Measurements from ENCODE around the gene MAP7D1. TPM values are rescaled to one million over a fixed set of nuclear protein-coding genes. Genes with fewer than 3 reads are reported as not detected.

Gene MAP7D1
- total RNA-seq, 2 donors from 2014 or later, result 353 to 356 TPM

DNA sequence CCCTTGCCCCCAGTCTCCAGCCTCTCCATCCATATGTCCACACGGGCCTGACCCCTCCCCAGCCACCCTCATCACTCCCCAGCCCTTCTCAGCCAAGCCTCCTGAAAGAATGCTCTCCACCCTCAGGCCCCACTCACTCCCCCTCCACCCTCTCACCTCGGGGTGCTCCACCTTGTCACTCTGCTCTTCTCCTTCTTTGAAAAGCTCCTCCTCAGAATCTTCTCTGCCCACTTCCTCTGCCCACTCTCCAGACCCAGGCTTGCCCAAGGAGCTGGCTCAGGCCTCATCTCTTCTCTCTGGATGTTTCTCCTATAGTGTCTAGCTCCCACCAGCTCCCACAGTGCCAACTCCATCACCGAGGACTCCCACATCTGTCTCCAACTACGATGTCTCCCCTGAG, 44.8 kb upstream of the MAP7D1 start:
- Histone ChIP-seq H3K4me1 (peaks cover 0 to 10% of the 10 kb centered on the region in 2 donors), H3K27me3 (no peaks in the 10 kb centered on the region), H3K4me3 (no peak overlapping the region), H3K9me3 (no peaks in the 10 kb centered on the region), H3K27ac (no peak overlapping the region), H3K36me3 (no peaks in the 10 kb centered on the region)
- TF ChIP-seq, protein P1, sequence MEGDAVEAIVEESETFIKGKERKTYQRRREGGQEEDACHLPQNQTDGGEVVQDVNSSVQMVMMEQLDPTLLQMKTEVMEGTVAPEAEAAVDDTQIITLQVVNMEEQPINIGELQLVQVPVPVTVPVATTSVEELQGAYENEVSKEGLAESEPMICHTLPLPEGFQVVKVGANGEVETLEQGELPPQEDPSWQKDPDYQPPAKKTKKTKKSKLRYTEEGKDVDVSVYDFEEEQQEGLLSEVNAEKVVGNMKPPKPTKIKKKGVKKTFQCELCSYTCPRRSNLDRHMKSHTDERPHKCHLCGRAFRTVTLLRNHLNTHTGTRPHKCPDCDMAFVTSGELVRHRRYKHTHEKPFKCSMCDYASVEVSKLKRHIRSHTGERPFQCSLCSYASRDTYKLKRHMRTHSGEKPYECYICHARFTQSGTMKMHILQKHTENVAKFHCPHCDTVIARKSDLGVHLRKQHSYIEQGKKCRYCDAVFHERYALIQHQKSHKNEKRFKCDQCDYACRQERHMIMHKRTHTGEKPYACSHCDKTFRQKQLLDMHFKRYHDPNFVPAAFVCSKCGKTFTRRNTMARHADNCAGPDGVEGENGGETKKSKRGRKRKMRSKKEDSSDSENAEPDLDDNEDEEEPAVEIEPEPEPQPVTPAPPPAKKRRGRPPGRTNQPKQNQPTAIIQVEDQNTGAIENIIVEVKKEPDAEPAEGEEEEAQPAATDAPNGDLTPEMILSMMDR (IDR thresholded peaks at IDR 0.05), result no peak
- no peak for DNase-seq (ENCODE audit: low spot score)

DNA sequence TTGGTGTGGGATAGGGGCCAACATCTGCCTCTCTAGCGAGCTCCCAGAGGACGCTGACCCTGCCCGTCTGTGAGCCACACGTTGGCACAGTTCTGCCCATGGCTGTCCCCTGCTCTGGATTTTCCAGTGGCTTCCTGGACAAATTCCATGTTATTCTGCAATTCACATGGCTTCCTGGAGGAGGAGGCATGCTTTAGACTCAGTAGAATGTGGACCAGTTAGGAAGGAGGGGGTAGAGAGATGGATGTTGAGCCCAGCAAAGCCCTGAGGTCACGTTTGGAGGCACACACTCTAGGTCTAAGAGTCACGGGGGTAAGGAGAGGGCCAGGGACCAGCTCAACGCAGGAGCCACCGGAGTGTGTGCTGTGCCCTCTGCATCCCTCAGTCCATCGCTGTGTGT, 43.1 kb upstream of the MAP7D1 start:
- TF ChIP-seq, protein P1 (IDR thresholded peaks at IDR 0.05), result no peak
- Histone ChIP-seq H3K27me3 (no peaks in the 10 kb centered on the region), H3K4me3 (no peak overlapping the region), H3K27ac (no peak overlapping the region), H3K36me3 (no peaks in the 10 kb centered on the region), H3K4me1 (peaks cover 0 to 13% of the 10 kb centered on the region in 2 donors), H3K9me3 (no peaks in the 10 kb centered on the region)
- DNase-seq (ENCODE audit: low spot score), result no peak

DNA sequence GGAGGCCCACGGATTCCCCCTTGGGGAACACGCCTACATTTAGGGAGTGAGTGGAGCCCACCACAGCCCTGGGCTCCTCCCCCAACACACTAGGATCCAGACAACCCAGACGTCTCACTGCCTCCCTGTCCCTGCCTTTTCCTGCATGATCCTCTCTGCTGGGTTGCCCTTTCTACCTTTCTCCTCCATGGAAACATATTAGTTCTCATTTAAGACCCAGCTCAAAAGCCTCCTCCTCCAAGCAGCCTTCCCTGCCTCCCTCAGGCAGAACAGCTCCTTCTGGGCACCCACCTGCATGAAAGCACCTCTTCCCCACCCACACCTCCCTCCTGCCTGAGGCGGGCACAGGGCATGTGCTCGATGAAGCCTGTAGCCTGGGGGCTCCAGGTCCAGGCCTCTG, 41.6 kb upstream of the MAP7D1 start:
- no peaks in the 10 kb centered on the region for H3K36me3 ChIP-seq
- no peaks in the 10 kb centered on the region for H3K27me3 ChIP-seq
- TF ChIP-seq, protein P1 (IDR thresholded peaks at IDR 0.05), result no peak
- no peaks in the 10 kb centered on the region for H3K9me3 ChIP-seq
- H3K27ac ChIP-seq, result no peak overlapping the region
- peaks cover 0 to 16% of the 10 kb centered on the region in 2 donors for H3K4me1 ChIP-seq
- no peak overlapping the region for H3K4me3 ChIP-seq
- DNase-seq (ENCODE audit: low spot score), result no peak

DNA sequence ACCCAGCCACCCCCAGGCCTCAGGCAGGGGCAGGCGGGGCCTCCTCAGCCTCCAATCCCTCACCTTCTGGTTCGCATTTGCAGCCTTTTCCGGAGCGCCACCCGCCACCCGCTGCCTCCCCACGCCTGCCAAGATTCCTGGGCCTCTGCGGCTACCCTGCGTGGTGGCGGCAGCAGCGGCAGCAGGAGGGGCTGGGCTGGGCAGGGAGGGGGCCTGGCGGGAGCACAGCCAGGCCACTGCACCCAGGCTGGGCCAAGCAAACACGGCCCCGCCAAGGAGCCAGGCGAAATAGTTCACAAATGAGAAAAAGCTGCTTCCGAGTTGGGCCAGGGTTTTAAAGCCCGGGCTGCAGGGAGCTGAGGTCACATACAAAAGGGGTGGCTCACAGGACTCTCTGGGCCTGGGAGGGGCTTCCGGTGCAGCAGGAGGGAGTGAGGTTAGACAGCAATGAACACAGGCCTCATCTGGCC, 40.7 kb upstream of the MAP7D1 start:
- Histone ChIP-seq H3K36me3 (no peaks in the 10 kb centered on the region), H3K9me3 (no peaks in the 10 kb centered on the region), H3K27ac (peak overlapping the region; percentile 31 to 35), H3K4me3 (no peak overlapping the region), H3K4me1 (peaks cover 0 to 24% of the 10 kb centered on the region in 2 donors), H3K27me3 (no peaks in the 10 kb centered on the region)
- DNase-seq (ENCODE audit: low spot score), result no peak
- TF ChIP-seq, protein P1 (IDR thresholded peaks at IDR 0.05), result no peak

DNA sequence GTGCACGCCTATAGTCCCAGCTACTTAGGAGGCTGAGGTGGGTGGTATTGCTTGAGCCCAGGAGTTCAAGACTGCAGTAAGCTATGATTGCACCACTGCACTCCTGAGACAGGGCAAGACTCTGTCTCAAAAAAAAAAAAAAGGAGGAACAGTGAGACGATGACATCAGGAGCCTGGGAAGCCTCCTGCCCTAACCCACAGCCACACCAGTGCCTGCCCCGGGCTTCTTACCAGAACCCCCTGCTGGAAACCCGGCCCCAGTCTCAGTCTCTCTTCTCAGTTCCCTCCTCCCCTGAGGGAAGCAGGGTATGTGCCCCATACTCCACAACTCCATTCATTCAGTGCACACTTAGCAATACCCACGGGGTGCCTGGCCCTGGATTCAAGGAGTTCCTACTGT, 40.0 kb upstream of the MAP7D1 start:
- Histone ChIP-seq H3K27ac (peak overlapping the region in 1 of 2 donors; percentile 35), H3K27me3 (no peaks in the 10 kb centered on the region), H3K36me3 (no peaks in the 10 kb centered on the region), H3K9me3 (no peaks in the 10 kb centered on the region), H3K4me1 (peaks cover 0 to 24% of the 10 kb centered on the region in 2 donors), H3K4me3 (no peak overlapping the region)
- DNase-seq (ENCODE audit: low spot score), result no peak
- TF ChIP-seq, protein P1 (IDR thresholded peaks at IDR 0.05), result no peak

DNA sequence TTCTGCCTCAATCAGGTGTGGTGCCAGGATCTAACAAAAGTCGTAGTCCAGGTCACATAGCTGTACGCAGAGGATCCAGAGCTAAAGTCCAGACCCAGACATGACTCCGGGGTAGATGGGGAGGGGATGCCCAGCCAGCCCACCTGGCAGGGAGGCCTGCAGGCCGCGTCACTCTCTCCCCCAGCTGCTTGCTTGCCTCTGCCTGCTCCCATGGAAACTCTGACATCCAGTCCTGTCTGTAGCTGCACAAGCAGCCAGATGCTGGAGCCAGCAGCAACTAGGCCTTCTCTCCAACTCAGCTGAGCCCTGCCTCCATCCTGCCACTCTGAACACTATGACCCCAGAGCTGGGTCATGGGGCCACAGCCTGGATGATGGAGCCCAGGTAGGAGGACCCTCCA, 39.1 kb upstream of the MAP7D1 start:
- TF ChIP-seq, protein P1 (IDR thresholded peaks at IDR 0.05), result no peak
- no peaks in the 10 kb centered on the region for H3K27me3 ChIP-seq
- no peak for DNase-seq (ENCODE audit: low spot score)
- no peak overlapping the region for H3K4me3 ChIP-seq
- H3K36me3 ChIP-seq, result no peaks in the 10 kb centered on the region
- H3K9me3 ChIP-seq, result no peaks in the 10 kb centered on the region
- H3K27ac ChIP-seq, result no peak overlapping the region
- peaks cover 0 to 24% of the 10 kb centered on the region in 2 donors for H3K4me1 ChIP-seq

Data from right atrium auricular region (tissue), 2 donors.